K562 (cell line): ENCODE data around the gene TRAF3IP1. TPM values are rescaled to one million over a fixed set of nuclear protein-coding genes. Genes with fewer than 3 reads are reported as not detected.
A peak's percentile ranks its signal among the peaks of the same experiment; 100 is the strongest.

Source experiments
- CHD1 ChIP-seq: fragments of 200-600 bp; sonication (generic); IDR thresholded peaks from one replicate; pipeline ENCODE4 v1.6.1; 2012; ENCODE audit warnings: mild to moderate bottlenecking, moderate library complexity, low read length, inconsistent platforms
- CHD2 ChIP-seq: IDR thresholded peaks from 2 replicates; pipeline ENCODE4 v1.6.1; 2011; ENCODE audit warnings: low read depth, low read length
- CHD4 ChIP-seq: fragments of 200-600 bp; sonication (generic); IDR thresholded peaks from 3 replicates; pipeline ENCODE4 v1.6.1; 2012; ENCODE audit warnings: low read depth, mild to moderate bottlenecking, mixed read lengths, low read length, inconsistent platforms; ENCODE audit not compliant: insufficient read depth, insufficient replicate concordance, poor library complexity, severe bottlenecking
- COPS2 ChIP-seq: fragments of 450-650 bp; conservative IDR thresholded peaks from 2 replicates; pipeline ENCODE4 v1.6.1; 2016; ENCODE audit warnings: mild to moderate bottlenecking, moderate library complexity
- DEAF1 ChIP-seq: fragments of 450-650 bp; formaldehyde crosslinking; IDR thresholded peaks from 2 replicates; pipeline ENCODE4 v1.4.0; 2020; ENCODE audit warnings: mild to moderate bottlenecking, moderate library complexity
- FOXM1 ChIP-seq, 2 experiments: fragments of 450-650 bp in 1 of 2; sonication (generic) in 1 of 2; formaldehyde crosslinking in 1 of 2; IDR thresholded peaks; 2 replicates each; pipeline versions ENCODE4 v1.6.1 to v1.9.0; 2017 to 2022; ENCODE audit warnings: low read depth in 2 of 2, mild to moderate bottlenecking in 2 of 2, missing genetic modification reagents in 1 of 2, moderate library complexity in 1 of 2
- HDAC8 ChIP-seq: fragments of 450-650 bp; IDR thresholded peaks from 2 replicates; pipeline ENCODE4 v1.6.1; 2016; ENCODE audit warnings: mild to moderate bottlenecking, missing genetic modification characterization, moderate library complexity, missing compliant biosample characterization
- PTBP1 ChIP-seq: fragments of 200-400 bp; formaldehyde crosslinking; IDR thresholded peaks from 2 replicates; pipeline ENCODE4 v1.6.1; 2017; ENCODE audit warnings: low read depth, low read length
- PURB ChIP-seq: sonication (generic); formaldehyde crosslinking; IDR thresholded peaks from 2 replicates; pipeline ENCODE4 v1.9.0; 2021; ENCODE audit warnings: low read depth, mild to moderate bottlenecking, missing genetic modification reagents
- XRCC3 ChIP-seq: fragments of 450-650 bp; IDR thresholded peaks from 2 replicates; pipeline ENCODE4 v1.6.1; 2017; ENCODE audit warnings: mild to moderate bottlenecking, moderate library complexity
- ZBTB33 ChIP-seq: sonication (generic); formaldehyde crosslinking; IDR thresholded peaks from 2 replicates; pipeline ENCODE4 v1.8.1; 2023; ENCODE audit warnings: mild to moderate bottlenecking, missing genetic modification reagents
- ZBTB40 ChIP-seq, 2 experiments: fragments of 450-650 bp in 1 of 2; sonication (generic) in 1 of 2; formaldehyde crosslinking in 1 of 2; IDR thresholded peaks; 2 replicates each; pipeline versions ENCODE4 v1.7.1 to v1.9.0; 2016 to 2022; ENCODE audit warnings: inconsistent platforms in 1 of 2, mild to moderate bottlenecking in 1 of 2, missing genetic modification reagents in 1 of 2
- ZC3H11A ChIP-seq: IDR thresholded peaks from 2 replicates; pipeline ENCODE4 v1.6.1; 2012; ENCODE audit warnings: low read depth, low read length, improper control_type of control experiment
- polyA plus RNA-seq, 8 experiments: library from polyadenylated mRNA; depleted of rRNA in 4 of 8; stranded (reverse) in 5 of 8; unstranded in 3 of 8; fragments of >200 nt; fragmentation: Nextera tagmentation in 2 of 8; fragmentation: Illumina TruSeq in 1 of 8; extraction: Ambion mirVana in 2 of 8; extraction: Trizol in 1 of 8; gene quantifications; 2 replicates each; pipeline versions ENCODE4 v1.2.1 to v1.2.3, GENCODE V29; 2011 to 2014; ENCODE audit warnings: inconsistent platforms in 1 of 8, missing spikeins in 1 of 8
- total RNA-seq, 7 experiments: library from RNA; depleted of rRNA in 6 of 7; stranded (reverse); fragments of >200 nt in 6 of 7; fragmentation: Illumina TruSeq in 2 of 7; extraction: Trizol in 2 of 7; gene quantifications; 2 replicates each; pipeline versions ENCODE4 v1.2.1 to v1.2.3, GENCODE V29; 2011 to 2021; ENCODE audit warnings: low replicate concordance in 1 of 7

TRAF3IP1 gene
- total and polyA plus RNA-seq, 9 of the 15 experiments (the other 6 are each of a cell fraction or from before 2014, with no cell fraction given) = 1.3 to 7.4 (median 3.4) TPM

- TF ChIP-seq ZBTB40 (IDR thresholded peaks at IDR 0.05) (no peak), ZBTB40 (CRISPR knock-in tag; IDR thresholded peaks at IDR 0.05) (no peak), CHD4 (no peak), CHD1 (peak; percentile 49), PURB (CRISPR knock-in tag) (no peak), HDAC8 (tag) (no peak), DEAF1 (no peak), CHD2 (no peak), ZBTB33 (CRISPR knock-in tag) (no peak), XRCC3 (no peak), FOXM1 (IDR thresholded peaks at IDR 0.05; ENCODE audit: low read depth) (no peak), FOXM1 (CRISPR knock-in tag; IDR thresholded peaks at IDR 0.05; ENCODE audit: low read depth) (no peak), ZC3H11A (no peak), COPS2 (no peak), PTBP1 (0 out of 2 replicates have a peak, but pooled peaks have one; percentile 26)
Observed at GRCh38 chr2:238421695-238422035, 101.3 kb downstream of the TRAF3IP1 start (continued).
